Smooth muscle cell of the brain vasculature (primary cell): ENCODE data around the gene SENP8.

Experiments used
- DNase-seq: peaks from one replicate; pipeline ENCODE4 v3.0.0-alpha.2; 2012; ENCODE audit warnings: low read depth, low spot score

Gene SENP8

DNA sequence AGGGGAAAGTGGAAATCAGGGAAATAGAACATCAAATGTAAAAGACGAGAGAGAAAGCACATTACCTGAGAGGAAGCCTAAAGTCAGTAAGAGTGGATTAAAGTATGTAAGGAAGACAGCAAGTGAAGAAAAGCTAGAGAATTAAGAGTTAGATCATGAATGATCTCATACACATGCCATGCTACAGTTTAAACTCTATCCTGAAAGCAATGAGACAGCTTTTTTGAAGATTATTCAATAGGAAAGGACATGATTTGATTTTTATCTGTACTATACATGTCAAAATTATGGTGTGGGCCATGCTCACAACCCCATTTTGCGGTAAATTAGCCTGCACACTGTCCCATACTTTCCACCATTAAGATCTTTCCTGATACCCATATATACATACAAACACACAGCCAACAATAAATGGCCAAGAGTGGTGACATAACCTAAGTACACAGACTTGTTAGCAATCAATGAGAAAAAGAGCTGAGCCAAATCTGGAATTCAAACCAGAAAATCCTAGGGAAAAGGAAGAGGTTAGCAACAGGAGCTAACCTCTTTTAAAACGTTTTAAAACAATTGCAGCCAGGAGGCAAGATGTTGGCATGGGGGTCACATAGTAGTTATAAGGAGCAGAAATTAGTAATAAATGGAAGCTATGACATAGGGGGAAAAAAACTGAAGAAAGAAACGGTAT, 4.7 kb upstream of the SENP8 start:
- DNase-seq, result no peak

DNA sequence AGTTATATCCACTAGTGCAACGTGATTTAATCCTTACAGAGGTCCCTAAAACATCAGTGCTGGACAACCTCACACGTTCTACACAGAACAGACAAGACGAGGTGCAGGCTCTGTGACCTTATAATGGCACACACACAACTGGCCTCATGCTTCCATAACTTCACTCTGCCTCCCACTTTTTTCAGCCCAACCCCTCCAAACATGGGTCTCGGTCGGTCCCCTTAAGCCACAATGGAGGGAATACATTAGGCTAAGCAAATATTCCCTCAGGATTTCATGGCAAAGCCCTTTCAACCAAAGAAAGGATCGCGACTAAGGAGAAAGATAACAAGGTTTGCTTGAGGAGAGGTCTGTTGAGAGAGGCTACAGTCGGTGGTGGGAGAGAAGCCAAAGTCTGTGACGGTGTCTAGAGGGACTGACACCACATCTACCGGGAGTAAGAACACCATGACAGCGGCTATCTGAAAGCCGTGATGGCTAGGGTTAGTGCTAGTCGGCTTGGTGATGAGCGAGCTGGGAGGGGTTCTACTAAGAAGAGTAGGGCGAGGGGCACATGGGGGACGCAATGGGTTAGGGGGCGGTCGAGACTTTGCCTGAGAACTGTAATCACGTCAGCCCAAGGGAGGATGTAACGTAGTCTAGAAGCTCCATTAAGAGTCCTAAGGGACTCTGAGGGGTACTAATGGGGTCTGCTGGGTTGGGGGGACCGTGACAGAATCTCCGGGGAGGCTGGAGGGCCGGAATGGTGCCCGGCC, 1.3 kb upstream of the SENP8 start:
- no peak for DNase-seq

DNA sequence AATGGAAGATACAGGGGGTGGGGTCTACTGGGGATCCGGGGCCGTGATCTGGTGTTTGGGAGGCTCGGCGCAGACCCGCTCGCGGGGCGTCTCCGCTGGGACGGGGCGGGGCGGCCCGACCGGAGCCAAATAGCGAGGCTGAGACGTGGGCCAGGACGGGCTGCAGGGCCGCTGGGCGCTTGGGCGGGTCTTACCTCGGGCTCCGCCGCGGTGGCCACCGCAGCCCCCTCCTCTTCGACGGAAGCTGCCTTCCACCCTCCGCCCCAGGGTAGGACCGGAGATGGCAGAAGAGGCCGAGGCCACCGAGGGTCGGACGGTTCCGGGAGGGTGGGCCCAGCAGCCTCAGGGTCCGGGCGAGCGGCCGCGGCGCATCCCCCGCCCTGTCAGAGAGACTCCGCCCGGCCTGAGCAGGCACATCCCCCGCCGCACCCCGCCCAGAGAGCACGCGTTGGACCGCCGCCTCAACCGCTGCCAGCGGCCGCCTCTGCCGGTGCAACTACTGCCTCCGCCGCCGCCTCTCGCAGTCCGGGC, 652 bp upstream of the SENP8 start:
- peak; percentile 28 for DNase-seq

- DNase-seq, result no peak
Observed at GRCh38 chr15:72124218-72124617, 6.0 kb downstream of the SENP8 start.

DNA sequence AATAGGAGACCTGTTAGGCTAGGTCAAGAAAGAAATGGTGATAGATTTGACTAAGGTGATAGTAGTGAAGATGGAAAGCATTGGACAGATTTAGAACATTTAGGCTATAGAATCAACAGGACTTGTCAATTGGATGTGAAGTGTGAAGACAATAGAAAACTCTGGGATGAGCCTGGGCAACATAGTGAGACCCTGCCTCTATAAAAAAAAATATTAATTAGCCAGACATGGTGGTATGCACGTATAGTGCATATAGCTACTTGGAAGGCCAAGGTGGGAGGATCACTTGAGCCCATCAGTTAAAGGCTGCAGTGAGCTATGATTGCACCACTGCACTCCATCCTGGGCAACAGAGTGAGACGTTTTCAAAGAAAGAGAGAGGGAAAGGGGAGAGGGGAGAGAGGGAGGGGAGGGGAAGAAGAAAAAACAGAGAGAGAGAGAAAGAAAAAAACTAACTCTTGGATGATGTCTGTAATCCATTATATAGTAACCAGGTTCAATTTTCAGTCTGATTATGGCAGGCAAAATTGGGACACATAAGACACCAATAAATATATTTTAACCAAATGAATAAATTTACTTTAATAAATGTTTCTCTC, 9.6 kb downstream of the SENP8 start:
- no peak for DNase-seq

- no peak for DNase-seq
Observed at GRCh38 chr15:72128359-72128758, 10.2 kb downstream of the SENP8 start.

- no peak for DNase-seq
Observed at GRCh38 chr15:72130272-72130671, 12.1 kb downstream of the SENP8 start.

DNA sequence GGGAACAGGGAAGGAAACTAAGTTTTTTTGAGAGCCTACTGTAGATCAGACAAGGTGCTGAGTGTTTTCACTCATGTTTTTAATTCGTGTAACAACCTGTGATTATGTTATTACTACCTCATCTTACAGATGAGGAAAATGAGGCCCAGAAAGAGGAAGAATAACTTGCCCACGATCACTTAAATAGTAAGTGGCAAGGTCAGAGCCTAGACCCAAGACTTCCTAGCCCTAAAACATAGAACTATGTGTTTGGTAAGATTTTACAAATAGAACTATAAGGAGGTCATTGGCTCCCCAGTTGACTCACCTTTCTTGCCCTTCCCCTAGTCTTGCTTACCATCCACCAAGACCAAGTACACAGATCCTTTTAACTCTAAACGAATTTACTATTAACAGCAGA, 13.7 kb downstream of the SENP8 start:
- no peak for DNase-seq

DNA sequence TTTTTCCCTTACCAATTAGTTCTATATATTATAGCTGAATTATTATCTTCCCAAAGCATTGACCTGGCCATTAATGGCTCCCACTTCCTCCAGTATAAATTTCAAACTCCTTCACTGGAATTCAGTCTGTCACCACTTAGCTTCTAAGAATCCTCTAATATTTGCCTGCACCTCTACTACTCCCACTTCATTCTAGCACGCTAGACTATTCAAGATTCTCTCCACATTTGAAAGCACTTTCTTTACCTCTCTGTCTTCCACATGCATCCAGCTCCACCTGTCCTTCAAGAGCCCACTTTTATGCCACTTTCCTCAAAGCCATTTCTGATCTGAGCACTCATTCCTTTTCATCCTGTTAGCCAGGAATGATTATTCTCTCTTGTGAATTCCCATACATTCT, 15.0 kb downstream of the SENP8 start:
- no peak for DNase-seq

DNA sequence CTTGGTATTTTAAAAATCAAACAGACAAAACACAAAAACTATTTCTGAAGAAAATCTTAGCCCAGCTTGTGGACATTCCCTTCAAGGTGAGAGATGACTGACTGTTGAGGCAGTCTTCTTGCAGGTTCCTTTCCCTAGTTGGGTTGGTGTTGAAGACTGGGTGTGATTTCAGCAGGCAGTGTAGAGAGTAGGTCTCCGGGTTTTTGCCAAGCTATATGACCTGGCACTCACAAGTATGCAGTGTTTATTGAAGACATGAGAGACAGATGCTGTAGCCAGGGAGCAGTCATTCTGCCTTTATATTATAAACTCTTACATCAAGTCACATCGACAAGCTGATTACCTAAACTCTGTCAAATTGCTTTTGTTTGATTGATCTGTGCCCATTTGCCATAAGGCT, 17.5 kb downstream of the SENP8 start:
- no peak for DNase-seq

DNA sequence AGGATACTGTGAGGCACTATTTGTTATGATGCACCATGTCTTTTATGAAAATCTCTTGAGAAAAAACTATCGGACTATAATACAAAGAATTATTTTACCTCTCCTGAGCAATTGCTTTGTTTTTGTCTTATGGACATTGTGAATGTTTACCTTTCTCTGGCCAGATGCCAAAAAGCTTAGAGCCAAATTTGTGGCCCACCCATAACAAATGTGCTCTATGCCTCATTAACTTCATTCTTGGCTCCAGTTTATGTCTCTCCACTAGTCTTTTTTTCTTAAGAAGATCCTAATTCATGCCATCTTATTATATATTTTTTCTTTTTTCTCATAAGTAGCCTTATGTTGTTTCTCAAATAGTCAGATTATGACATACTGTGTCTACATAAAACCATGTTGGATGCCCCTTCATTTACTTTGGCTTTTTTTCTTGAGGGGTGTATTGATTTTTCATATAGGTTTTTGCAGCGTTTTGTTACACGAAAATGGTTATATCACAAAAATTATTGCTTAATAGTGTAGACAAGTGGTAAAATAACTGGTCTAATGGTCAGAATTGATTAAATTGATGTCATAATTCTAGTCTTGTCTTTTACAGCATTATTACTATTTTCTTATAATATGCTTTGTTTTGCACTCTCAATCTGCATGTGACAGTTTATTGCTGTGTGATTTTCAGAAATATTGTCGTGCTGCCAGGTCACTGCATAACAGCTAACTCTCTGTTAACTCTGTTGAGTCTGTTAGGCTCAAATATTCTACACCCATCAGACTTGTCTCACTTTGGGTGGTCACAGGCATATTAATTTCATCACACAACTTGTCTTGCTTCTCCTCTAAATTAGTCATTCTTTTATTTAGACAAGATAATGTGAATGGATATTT, 18.2 kb downstream of the SENP8 start:
- DNase-seq, result no peak

GRCh38 chr15:72139667-72140066, 21.5 kb downstream of the SENP8 start:
- DNase-seq, result no peak

DNA sequence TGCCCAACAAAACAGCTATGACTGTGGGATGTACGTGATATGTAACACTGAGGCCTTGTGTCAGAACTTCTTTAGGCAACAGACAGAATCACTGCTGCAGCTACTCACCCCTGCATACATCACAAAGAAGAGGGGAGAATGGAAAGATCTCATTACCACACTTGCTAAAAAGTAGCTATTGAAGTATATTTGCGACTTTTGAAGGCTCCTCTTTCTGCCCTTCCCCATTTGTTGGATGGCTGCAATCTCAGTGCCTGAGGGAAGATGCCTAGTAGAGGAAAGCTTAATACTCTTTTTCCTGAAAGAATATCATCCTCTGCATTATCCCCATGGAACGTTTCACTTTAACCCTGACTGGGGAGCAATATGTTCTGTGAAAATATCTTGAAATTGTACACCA, 21.9 kb downstream of the SENP8 start:
- no peak for DNase-seq

- DNase-seq, result no peak
Observed at GRCh38 chr15:72141171-72142084, 23.2 kb downstream of the SENP8 start.

DNA sequence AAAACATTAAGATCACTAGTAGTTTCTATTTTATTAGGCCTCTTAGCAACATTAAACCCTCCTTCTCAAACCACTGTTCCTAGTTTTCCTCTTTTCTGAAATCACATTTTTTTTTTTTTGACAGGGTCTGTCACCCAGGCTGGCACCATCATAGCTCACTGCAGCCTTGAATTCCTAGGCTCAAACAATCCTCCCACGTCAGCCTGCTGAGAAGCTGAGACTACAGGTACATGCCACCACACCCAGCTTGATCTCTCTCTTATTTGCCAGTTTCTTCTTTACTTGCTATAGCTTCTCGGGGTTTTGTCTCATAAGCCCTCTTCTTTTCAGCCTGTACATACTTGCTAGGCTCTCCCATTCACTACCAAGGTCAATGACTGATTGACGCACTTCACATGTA, 28.0 kb downstream of the SENP8 start:
- no peak for DNase-seq

DNA sequence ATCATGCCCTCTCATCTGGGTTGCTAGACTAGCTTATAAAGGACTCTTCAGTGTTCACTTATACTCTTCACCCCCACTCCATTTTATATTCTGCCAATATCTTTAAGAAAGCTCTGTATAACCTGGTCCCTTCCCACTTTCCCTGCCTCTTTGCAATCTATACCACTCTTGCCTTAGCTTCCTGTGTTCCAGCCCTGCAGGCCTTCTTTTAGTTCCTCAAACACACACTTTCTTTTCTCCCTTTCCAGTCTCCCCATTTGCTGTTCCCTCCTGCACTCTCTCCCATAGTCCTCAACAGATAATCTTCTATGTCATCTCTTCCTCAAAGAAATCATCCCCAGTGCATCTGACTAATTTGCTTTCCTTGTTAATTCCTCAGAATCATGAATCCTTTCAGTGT, 28.7 kb downstream of the SENP8 start:
- no peak for DNase-seq

GRCh38 chr15:72147418-72147817, 29.2 kb downstream of the SENP8 start:
- no peak for DNase-seq

DNA sequence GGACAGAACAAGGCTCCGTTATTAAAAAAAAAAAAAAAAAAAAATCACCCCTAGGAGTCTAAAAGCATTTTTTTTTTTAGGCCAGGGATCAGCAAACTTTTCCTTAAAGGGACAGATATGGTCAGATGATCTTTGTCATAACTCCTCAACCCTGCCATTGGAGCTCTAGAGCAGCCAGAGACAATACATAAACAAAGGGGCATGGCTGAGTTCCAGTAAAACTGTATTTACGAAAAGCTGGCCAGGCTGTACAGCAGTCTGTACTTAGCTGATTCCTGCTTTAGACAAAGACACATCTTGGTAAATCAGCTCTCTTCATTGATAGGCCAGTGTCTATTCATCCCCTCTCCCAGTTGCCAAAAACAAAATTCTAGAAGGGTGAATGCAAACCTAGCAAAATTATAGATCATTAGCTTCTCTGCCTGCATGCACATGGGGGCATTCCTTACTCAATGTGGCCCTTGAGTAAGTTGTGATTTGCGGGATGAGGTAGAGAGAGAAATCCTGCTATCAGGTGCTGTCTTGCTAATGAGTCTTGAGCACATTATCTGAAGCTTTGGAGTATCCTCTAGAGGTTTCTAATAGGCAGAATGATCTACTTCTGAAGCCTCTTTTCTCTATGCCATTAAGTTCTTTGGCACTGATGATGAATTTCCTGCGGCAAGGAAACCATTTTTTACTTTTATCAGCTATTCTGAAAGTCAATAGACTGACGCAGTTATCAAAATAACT, 35.2 kb downstream of the SENP8 start:
- no peak for DNase-seq

DNA sequence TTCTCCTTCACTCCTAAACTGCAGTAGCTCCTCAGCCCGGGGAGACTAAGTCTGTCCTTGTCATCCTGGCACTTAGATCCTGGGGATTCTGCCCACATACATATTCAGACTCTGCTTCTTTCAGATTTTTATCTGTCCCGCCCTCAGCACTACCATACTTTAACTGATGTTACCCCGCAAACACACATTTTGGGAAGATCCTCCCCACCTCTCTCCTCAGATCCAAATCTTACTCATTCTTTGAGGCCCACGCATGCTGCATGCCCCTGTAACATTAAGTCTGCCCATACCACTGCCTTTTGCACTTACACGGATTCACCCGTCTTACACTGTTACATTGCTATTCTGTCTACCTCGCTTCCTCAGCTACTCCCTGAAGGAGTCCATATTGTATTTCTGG, 36.1 kb downstream of the SENP8 start:
- DNase-seq, result no peak

- DNase-seq, result no peak
Observed at GRCh38 chr15:72155003-72155621, 36.9 kb downstream of the SENP8 start.
